Cardiac muscle cell (in vitro differentiated cells and primary cell): ENCODE measurements around the gene PLXNA2. TPM values are rescaled to one million over a fixed set of nuclear protein-coding genes. Genes with fewer than 3 reads are reported as not detected.

Experiments used
- DNase-seq, 2 donors: peaks; one replicate each; pipeline versions ENCODE4 v3.0.0 to v3.0.0-alpha.2; 2010 to 2017; ENCODE audit warnings: low read depth in 1 of 2, low spot score in 1 of 2
- H3K27ac ChIP-seq: fragments of 200-600 bp; sonication (generic); 2 replicates; pipeline ENCODE4 v1.5.1; 2016
- H3K27me3 ChIP-seq: fragments of 200-600 bp; sonication (generic); 2 replicates; pipeline ENCODE4 v1.6.0; 2016; ENCODE audit warnings: control low read depth
- H3K36me3 ChIP-seq: fragments of 200-600 bp; sonication (generic); 2 replicates; pipeline ENCODE4 v1.5.1; 2016; ENCODE audit warnings: control low read depth
- H3K4me1 ChIP-seq: fragments of 200-600 bp; sonication (generic); 2 replicates; pipeline ENCODE4 v1.8.1; 2017; ENCODE audit warnings: low read depth, mild to moderate bottlenecking, mixed run types
- H3K4me3 ChIP-seq: fragments of 200-600 bp; sonication (generic); 2 replicates; pipeline ENCODE4 v1.5.1; 2016; ENCODE audit warnings: mild to moderate bottlenecking
- H3K9me3 ChIP-seq: fragments of 200-600 bp; sonication (generic); 2 replicates; pipeline ENCODE4 v1.5.1; 2017; ENCODE audit warnings: low read depth, mild to moderate bottlenecking, control low read depth
- CTCF ChIP-seq: IDR thresholded peaks from 2 replicates; pipeline ENCODE4 v1.5.1; 2012; ENCODE audit warnings: low read depth, mild to moderate bottlenecking, low read length
- polyA plus RNA-seq: library from polyadenylated mRNA; unstranded; fragments of >200 nt; fragmentation: Nextera tagmentation; extraction: Ambion mirVana; gene quantifications from 2 replicates; pipeline ENCODE4 v1.2.1, GENCODE V29; 2016
- total RNA-seq: library from RNA; depleted of rRNA; stranded (reverse); fragments of >200 nt; gene quantifications from 2 replicates; pipeline ENCODE4 v1.2.3, GENCODE V29; 2016

Gene PLXNA2
- total and polyA plus RNA-seq, 2 experiments from 2014 or later = 23.2 to 55.3 TPM

GRCh38 chr1:208256091-208256490 is 11.9 kb upstream of the PLXNA2 start:
- Histone ChIP-seq H3K9me3 (no peaks in the 10 kb centered on the region), H3K27ac (no peak overlapping the region), H3K4me1 (peaks cover 31% of the 10 kb centered on the region), H3K27me3 (no peaks in the 10 kb centered on the region), H3K36me3 (no peaks in the 10 kb centered on the region), H3K4me3 (no peak overlapping the region)
- no peak for DNase-seq
- TF ChIP-seq CTCF = no peak

- Histone ChIP-seq H3K36me3 (no peaks in the 10 kb centered on the region), H3K4me3 (no peak overlapping the region), H3K27me3 (no peaks in the 10 kb centered on the region), H3K27ac (no peak overlapping the region), H3K9me3 (no peaks in the 10 kb centered on the region), H3K4me1 (peaks cover 39% of the 10 kb centered on the region)
- peak in 1 of 2 donors; percentile 83 for DNase-seq
- TF ChIP-seq CTCF = no peak
These were observed 10.7 kb upstream of the PLXNA2 start for GRCh38 chr1:208254862-208255261.

- Histone ChIP-seq H3K9me3 (no peaks in the 10 kb centered on the region), H3K36me3 (no peaks in the 10 kb centered on the region), H3K4me3 (no peak overlapping the region), H3K4me1 (peaks cover 40% of the 10 kb centered on the region), H3K27ac (no peak overlapping the region), H3K27me3 (no peaks in the 10 kb centered on the region)
- no peak for TF ChIP-seq CTCF
- DNase-seq = peak in 1 of 2 donors; percentile 72
These were observed 10.2 kb upstream of the PLXNA2 start for GRCh38 chr1:208254376-208254775.

- no peak overlapping the region for H3K4me3 ChIP-seq
- H3K27ac ChIP-seq = no peak overlapping the region
- H3K4me1 ChIP-seq = peaks cover 51% of the 10 kb centered on the region
- no peak for TF ChIP-seq CTCF
- peak in 1 of 2 donors; percentile 21 for DNase-seq
- H3K9me3 ChIP-seq = no peaks in the 10 kb centered on the region
- H3K27me3 ChIP-seq = no peaks in the 10 kb centered on the region
- H3K36me3 ChIP-seq = no peaks in the 10 kb centered on the region
These were observed 8.8 kb upstream of the PLXNA2 start for GRCh38 chr1:208252836-208253576.

- Histone ChIP-seq H3K36me3 (no peaks in the 10 kb centered on the region), H3K4me3 (no peak overlapping the region), H3K4me1 (peaks cover 59% of the 10 kb centered on the region), H3K27me3 (no peaks in the 10 kb centered on the region), H3K27ac (no peak overlapping the region), H3K9me3 (no peaks in the 10 kb centered on the region)
- DNase-seq = peak; percentile 68 to 82
- peak; percentile 57 for TF ChIP-seq CTCF
These were observed 8.0 kb upstream of the PLXNA2 start for GRCh38 chr1:208251911-208252835.
